IMR-90 (cell line): ENCODE data around the gene IL3RA. TPM values are rescaled to one million over a fixed set of nuclear protein-coding genes. Genes with fewer than 3 reads are reported as not detected.

Experiments
- ATAC-seq: fragments of 200-7000 bp; cut with Tn5 transposase; 2 replicates; pipeline ENCODE4 v1.9.1; 2020; ENCODE audit warnings: low read depth, mild to moderate bottlenecking, moderate library complexity
- BruUV-seq: library from RNA; stranded (reverse); fragments of 400-500 nt; replicated peaks from 2 replicates; lab custom pipeline; 2021; lab: Mats Ljungman, UMichigan
- CTCF ChIA-PET: fragments of 300-600 bp; formaldehyde crosslinking; extraction: SDS; loops from one replicate; lab custom pipeline; 2021; ENCODE audit warnings: antibody characterized with exemption; lab: Yijun Ruan, JAX
- POLR2A ChIA-PET: fragments of 300-600 bp; sonication (Branson Sonifier 250); formaldehyde crosslinking; loops from one replicate; lab custom pipeline; 2022; ENCODE audit warnings: antibody characterized with exemption; ENCODE audit not compliant: unreplicated experiment; lab: Charles Lee
- DNase-seq: peaks from one replicate; pipeline ENCODE4 v3.0.0; 2013
- H2AFZ ChIP-seq: replicated peaks from 2 replicates; pipeline ENCODE3; 2013; ENCODE audit warnings: low read length, mild to moderate bottlenecking; ENCODE audit not compliant: poor library complexity
- H2AK5ac ChIP-seq: 2 replicates; pipeline ENCODE4 v1.6.1; 2013; ENCODE audit warnings: low read depth, low read length, inconsistent platforms
- H2AK9ac ChIP-seq: replicated peaks from 2 replicates; pipeline ENCODE3; 2013; ENCODE audit warnings: mild to moderate bottlenecking, low read depth, low read length, moderate library complexity; ENCODE audit not compliant: poor library complexity
- H2BK120ac ChIP-seq: 2 replicates; pipeline ENCODE4 v1.6.1; 2013; ENCODE audit warnings: low read depth, low read length, inconsistent platforms
- H2BK15ac ChIP-seq: 3 replicates; pipeline ENCODE4 v1.6.1; 2013; ENCODE audit warnings: low read depth, low read length, inconsistent platforms
- H2BK20ac ChIP-seq: 2 replicates; pipeline ENCODE4 v1.6.1; 2013; ENCODE audit warnings: low read depth, mild to moderate bottlenecking, inconsistent platforms, low read length, moderate library complexity
- H2BK5ac ChIP-seq: 2 replicates; pipeline ENCODE4 v1.6.1; 2013; ENCODE audit warnings: mild to moderate bottlenecking, low read depth, low read length, inconsistent platforms; ENCODE audit not compliant: poor library complexity, severe bottlenecking
- H3K14ac ChIP-seq: replicated peaks from 2 replicates; pipeline ENCODE4 v1.6.1; 2013; ENCODE audit warnings: low read depth, low read length, inconsistent platforms
- H3K18ac ChIP-seq: 2 replicates; pipeline ENCODE4 v1.6.1; 2013; ENCODE audit warnings: low read depth, low read length, control low read depth
- H3K23ac ChIP-seq: 2 replicates; pipeline ENCODE4 v1.6.1; 2013; ENCODE audit warnings: low read depth, low read length, inconsistent platforms
- H3K27ac ChIP-seq: 2 replicates; pipeline ENCODE4 v1.5.1; 2013; ENCODE audit warnings: mild to moderate bottlenecking, control low read depth, low read length; ENCODE audit not compliant: insufficient read depth
- H3K27me3 ChIP-seq: 2 replicates; pipeline ENCODE4 v1.6.1; 2013; ENCODE audit warnings: low read length; ENCODE audit not compliant: control insufficient read depth, insufficient read depth
- H3K36me3 ChIP-seq: 2 replicates; pipeline ENCODE4 v1.6.1; 2013; ENCODE audit warnings: low read length, mixed read lengths; ENCODE audit not compliant: control insufficient read depth, insufficient read depth
- H3K4ac ChIP-seq: 2 replicates; pipeline ENCODE4 v1.6.1; 2013; ENCODE audit warnings: low read depth, low read length, inconsistent platforms
- H3K4me1 ChIP-seq: 2 replicates; pipeline ENCODE4 v1.6.1; 2013; ENCODE audit warnings: low read length, mixed read lengths; ENCODE audit not compliant: control insufficient read depth, insufficient read depth
- H3K4me2 ChIP-seq: 2 replicates; pipeline ENCODE4 v1.6.1; 2013; ENCODE audit warnings: low read depth, mild to moderate bottlenecking, control low read depth, low read length, moderate library complexity
- H3K4me3 ChIP-seq: 2 replicates; pipeline ENCODE4 v1.5.1; 2013; ENCODE audit warnings: low read depth, mild to moderate bottlenecking, control low read depth, low read length, moderate library complexity; ENCODE audit not compliant: insufficient read depth
- H3K56ac ChIP-seq: 2 replicates; pipeline ENCODE4 v1.6.1; 2013; ENCODE audit warnings: low read length, inconsistent platforms; ENCODE audit not compliant: insufficient read depth; ENCODE audit errors: extremely low read depth
- H3K79me1 ChIP-seq, 2 experiments: 2 replicates each; pipeline ENCODE4 v1.6.1; 2013; ENCODE audit warnings: low read length in 2 of 2, inconsistent platforms in 1 of 2, low read depth in 1 of 2
- H3K9ac ChIP-seq: 2 replicates; pipeline ENCODE4 v1.6.1; 2013; ENCODE audit warnings: low read depth, low read length, control low read depth
- H3K9me1 ChIP-seq: 2 replicates; pipeline ENCODE4 v1.6.1; 2013; ENCODE audit warnings: low read length, inconsistent platforms; ENCODE audit not compliant: insufficient read depth
- H3K9me3 ChIP-seq: 2 replicates; pipeline ENCODE4 v1.6.1; 2013; ENCODE audit warnings: low read length; ENCODE audit not compliant: control insufficient read depth, insufficient read depth
- H4K20me1 ChIP-seq: 2 replicates; pipeline ENCODE4 v1.6.1; 2013; ENCODE audit warnings: low read length, inconsistent platforms; ENCODE audit not compliant: insufficient read depth
- H4K5ac ChIP-seq: 2 replicates; pipeline ENCODE4 v1.6.1; 2013; ENCODE audit warnings: mild to moderate bottlenecking, low read depth, low read length, control low read depth
- H4K8ac ChIP-seq, 2 experiments: 2 replicates each; pipeline ENCODE4 v1.6.1; 2013; ENCODE audit warnings: low read depth in 2 of 2, low read length in 2 of 2, control low read depth in 1 of 2, inconsistent platforms in 1 of 2
- H4K91ac ChIP-seq: 2 replicates; pipeline ENCODE4 v1.6.1; 2013; ENCODE audit warnings: low read depth, low read length, inconsistent platforms; ENCODE audit not compliant: insufficient read depth
- BHLHE40 ChIP-seq: fragments of 150-350 bp; IDR thresholded peaks from 2 replicates; pipeline ENCODE4 v1.6.1; 2016; ENCODE audit warnings: mild to moderate bottlenecking, low read depth, low read length
- CEBPB ChIP-seq: IDR thresholded peaks from 2 replicates; pipeline ENCODE4 v1.6.1; 2012; ENCODE audit warnings: low read depth, low read length, improper control_type of control experiment
- CHD1 ChIP-seq: IDR thresholded peaks from 2 replicates; pipeline ENCODE4 v1.6.1; 2012; ENCODE audit warnings: low read depth, low read length, improper control_type of control experiment
- FOS ChIP-seq: fragments of 150-350 bp; IDR thresholded peaks from 2 replicates; pipeline ENCODE4 v1.6.1; 2016; ENCODE audit warnings: low read depth, low read length
- MAFK ChIP-seq: IDR thresholded peaks from 2 replicates; pipeline ENCODE4 v1.6.1; 2012; ENCODE audit warnings: low read depth, low read length, improper control_type of control experiment
- MAZ ChIP-seq: IDR thresholded peaks from 2 replicates; pipeline ENCODE4 v1.6.1; 2012; ENCODE audit warnings: low read depth, mild to moderate bottlenecking, low read length, improper control_type of control experiment, moderate library complexity, borderline replicate concordance
- MXI1 ChIP-seq: IDR thresholded peaks from 2 replicates; pipeline ENCODE4 v1.6.1; 2012; ENCODE audit warnings: low read depth, mild to moderate bottlenecking, low read length, moderate library complexity, borderline replicate concordance
- NFE2L2 ChIP-seq: fragments of 150-350 bp; IDR thresholded peaks from 2 replicates; pipeline ENCODE4 v1.6.1; 2016; ENCODE audit warnings: low read depth, mild to moderate bottlenecking, low read length
- POLR2A ChIP-seq: IDR thresholded peaks from 2 replicates; pipeline ENCODE4 v1.6.1; 2012; ENCODE audit warnings: mild to moderate bottlenecking, low read depth, low read length
- RAD21 ChIP-seq: IDR thresholded peaks from 2 replicates; pipeline ENCODE4 v1.6.1; 2012; ENCODE audit warnings: low read length, improper control_type of control experiment
- RCOR1 ChIP-seq: IDR thresholded peaks from 2 replicates; pipeline ENCODE4 v1.6.1; 2012; ENCODE audit warnings: mild to moderate bottlenecking, low read length, improper control_type of control experiment; ENCODE audit not compliant: insufficient replicate concordance
- RFX5 ChIP-seq: IDR thresholded peaks from 2 replicates; pipeline ENCODE4 v1.8.0; 2012; ENCODE audit warnings: low read depth, mild to moderate bottlenecking, low read length, moderate library complexity
- SMC3 ChIP-seq: fragments of 150-350 bp; IDR thresholded peaks from 2 replicates; pipeline ENCODE4 v1.6.1; 2016; ENCODE audit warnings: low read depth, mild to moderate bottlenecking, antibody characterized with exemption, low read length, moderate library complexity
- WGBS, 2 experiments: methylation state at CpG; one replicate each; pipeline versions ENCODE4 v1.1.5 to v1.1.7; 2013; ENCODE audit warnings: missing lambda C conversion rate in 2 of 2; ENCODE audit not compliant: insufficient read length in 1 of 2; ENCODE audit errors: extremely low coverage in 2 of 2; 5-methylcytosine and 5-hydroxymethylcytosine counted together
- dilution Hi-C: fragments of 300-500 bp; cut with HindIII; formaldehyde crosslinking; loops from one replicate; pipeline ENCODE4 v1.14.3; 2018; ENCODE audit warnings: low sequenced_read_pairs; ENCODE audit not compliant: unreplicated experiment
- in situ Hi-C: fragments of 300-500 bp; cut with MboI; formaldehyde crosslinking; loops from 3 replicates; pipeline ENCODE4 v1.14.3; 2019; ENCODE audit warnings: low sequenced_read_pairs, inconsistent platforms, mixed read lengths
- intact Hi-C: fragments of 100-400 bp; cut with micrococcal nuclease; formaldehyde crosslinking; loops from 2 replicates; pipeline ENCODE4 v1.10.0; 2022
- polyA plus RNA-seq, 3 experiments: library from polyadenylated mRNA; depleted of rRNA; stranded (reverse); fragments of >200 nt; gene quantifications; 2 replicates each; pipeline ENCODE4 v1.2.3, GENCODE V29; 2012; ENCODE audit warnings: low replicate concordance in 1 of 3
- total RNA-seq: library from RNA; depleted of rRNA; stranded (reverse); fragments of >200 nt; gene quantifications from 2 replicates; pipeline ENCODE4 v1.2.3, GENCODE V29; 2012
- TF ChIP-seq, protein P1 (sequence below): fragments of 150-350 bp; IDR thresholded peaks from 2 replicates; pipeline ENCODE4 v1.6.1; 2017; ENCODE audit warnings: mild to moderate bottlenecking, antibody characterized with exemption, low read length, low read depth
- TF ChIP-seq, protein P2 (sequence below): fragments of 150-350 bp; IDR thresholded peaks from 2 replicates; pipeline ENCODE4 v1.6.1; 2016; ENCODE audit warnings: low read depth, mild to moderate bottlenecking, low read length, moderate library complexity, borderline replicate concordance
- TF ChIP-seq, protein P3 (sequence below): conservative IDR thresholded peaks from 2 replicates; pipeline ENCODE4 v1.5.1; 2012; ENCODE audit warnings: mild to moderate bottlenecking, low read depth, low read length, improper control_type of control experiment

IL3RA gene
- total and polyA plus RNA-seq, 2 of the 4 experiments (the other 2 are of a cell fraction): not detected

DNA sequence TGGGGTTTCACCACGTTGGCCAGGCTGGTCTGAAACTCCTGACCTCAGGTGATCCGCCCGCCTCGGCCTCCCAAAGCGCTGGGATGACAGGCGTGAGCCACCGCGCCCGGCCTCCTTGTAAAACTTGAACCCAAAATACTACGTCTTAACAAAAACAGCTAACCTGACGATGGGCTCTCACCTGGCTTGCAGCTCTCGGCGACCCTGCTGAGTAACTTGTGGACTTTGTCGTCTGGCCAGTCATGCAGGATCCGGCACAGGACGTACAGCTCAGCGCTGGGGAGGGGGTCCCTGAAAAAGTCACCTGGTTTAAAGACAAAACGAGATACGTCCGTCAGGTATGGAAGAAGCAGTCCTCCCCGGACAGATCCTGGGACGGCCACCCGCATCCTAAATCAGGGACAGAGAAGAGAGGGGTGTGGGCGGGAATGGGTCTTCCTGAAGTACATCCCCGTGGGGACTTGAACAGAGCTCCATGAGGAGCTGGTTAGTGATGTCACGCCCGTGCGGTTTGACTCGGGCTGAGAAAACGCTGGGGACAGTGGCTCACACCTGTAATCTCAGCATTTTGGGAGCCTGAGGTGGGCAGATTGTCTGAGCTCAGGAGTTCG lies 76.1 kb downstream of the IL3RA start:
- Histone ChIP-seq H3K4ac (no peak overlapping the region), H2BK120ac (no peak overlapping the region), H3K27me3 (no peaks in the 10 kb centered on the region), H2AK5ac (no peak overlapping the region), H3K4me2 (no peak overlapping the region), H4K5ac (no peak overlapping the region), H3K36me3 (peaks cover 51% of the 10 kb centered on the region), H3K56ac (no peak overlapping the region), H2AK9ac (no peak overlapping the region), H3K4me1 (no peaks in the 10 kb centered on the region), H2BK15ac (no peak overlapping the region), H4K20me1 (no peaks in the 10 kb centered on the region; the same call in 1 of the 2 replicates), H3K14ac (no peak overlapping the region), H2BK5ac (no peak overlapping the region), H3K18ac (no peak overlapping the region), H2BK20ac (no peak overlapping the region), H2AFZ (no peak overlapping the region), H3K23ac (no peak overlapping the region), H3K9me3 (no peaks in the 10 kb centered on the region), H4K8ac (no peak overlapping the region), H3K27ac (no peak overlapping the region), H3K4me3 (no peak overlapping the region), H4K91ac (no peak overlapping the region), H3K9ac (no peak overlapping the region), H3K79me1 (no peaks in the 10 kb centered on the region; a peak in 1 of 4 replicates), H3K9me1 (0 out of 2 replicates have a peak, but pooled peaks cover 6% of the 10 kb centered on the region)
- no peak for ATAC-seq
- WGBS, 2 experiments: 95% methylated on average over 28 of the region's 31 CpGs; no CpG with 5 or more reads in 1 of the 2 experiments
- intact Hi-C loops (no loop called here), in situ Hi-C loops (no loop called here), dilution Hi-C loops (no loop called here)
- DNase-seq: no peak
- ChIA-PET CTCF (no interaction called here), POLR2A (no interaction called here)
- no peak for TF ChIP-seq CHD1
- no peak for TF ChIP-seq MXI1
- TF ChIP-seq BHLHE40: no peak
- no peak for TF ChIP-seq MAFK
- no peak for TF ChIP-seq CEBPB
- TF ChIP-seq MAZ: no peak
- TF ChIP-seq POLR2A: no peak
- no peak for TF ChIP-seq RCOR1
- no peak for TF ChIP-seq RFX5
- TF ChIP-seq, protein P1, sequence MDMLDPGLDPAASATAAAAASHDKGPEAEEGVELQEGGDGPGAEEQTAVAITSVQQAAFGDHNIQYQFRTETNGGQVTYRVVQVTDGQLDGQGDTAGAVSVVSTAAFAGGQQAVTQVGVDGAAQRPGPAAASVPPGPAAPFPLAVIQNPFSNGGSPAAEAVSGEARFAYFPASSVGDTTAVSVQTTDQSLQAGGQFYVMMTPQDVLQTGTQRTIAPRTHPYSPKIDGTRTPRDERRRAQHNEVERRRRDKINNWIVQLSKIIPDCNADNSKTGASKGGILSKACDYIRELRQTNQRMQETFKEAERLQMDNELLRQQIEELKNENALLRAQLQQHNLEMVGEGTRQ: no peak
- no peak for TF ChIP-seq NFE2L2
- TF ChIP-seq, protein P2, sequence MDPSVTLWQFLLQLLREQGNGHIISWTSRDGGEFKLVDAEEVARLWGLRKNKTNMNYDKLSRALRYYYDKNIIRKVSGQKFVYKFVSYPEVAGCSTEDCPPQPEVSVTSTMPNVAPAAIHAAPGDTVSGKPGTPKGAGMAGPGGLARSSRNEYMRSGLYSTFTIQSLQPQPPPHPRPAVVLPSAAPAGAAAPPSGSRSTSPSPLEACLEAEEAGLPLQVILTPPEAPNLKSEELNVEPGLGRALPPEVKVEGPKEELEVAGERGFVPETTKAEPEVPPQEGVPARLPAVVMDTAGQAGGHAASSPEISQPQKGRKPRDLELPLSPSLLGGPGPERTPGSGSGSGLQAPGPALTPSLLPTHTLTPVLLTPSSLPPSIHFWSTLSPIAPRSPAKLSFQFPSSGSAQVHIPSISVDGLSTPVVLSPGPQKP: no peak
- TF ChIP-seq RAD21: no peak
- TF ChIP-seq SMC3: no peak
- TF ChIP-seq, protein P3, sequence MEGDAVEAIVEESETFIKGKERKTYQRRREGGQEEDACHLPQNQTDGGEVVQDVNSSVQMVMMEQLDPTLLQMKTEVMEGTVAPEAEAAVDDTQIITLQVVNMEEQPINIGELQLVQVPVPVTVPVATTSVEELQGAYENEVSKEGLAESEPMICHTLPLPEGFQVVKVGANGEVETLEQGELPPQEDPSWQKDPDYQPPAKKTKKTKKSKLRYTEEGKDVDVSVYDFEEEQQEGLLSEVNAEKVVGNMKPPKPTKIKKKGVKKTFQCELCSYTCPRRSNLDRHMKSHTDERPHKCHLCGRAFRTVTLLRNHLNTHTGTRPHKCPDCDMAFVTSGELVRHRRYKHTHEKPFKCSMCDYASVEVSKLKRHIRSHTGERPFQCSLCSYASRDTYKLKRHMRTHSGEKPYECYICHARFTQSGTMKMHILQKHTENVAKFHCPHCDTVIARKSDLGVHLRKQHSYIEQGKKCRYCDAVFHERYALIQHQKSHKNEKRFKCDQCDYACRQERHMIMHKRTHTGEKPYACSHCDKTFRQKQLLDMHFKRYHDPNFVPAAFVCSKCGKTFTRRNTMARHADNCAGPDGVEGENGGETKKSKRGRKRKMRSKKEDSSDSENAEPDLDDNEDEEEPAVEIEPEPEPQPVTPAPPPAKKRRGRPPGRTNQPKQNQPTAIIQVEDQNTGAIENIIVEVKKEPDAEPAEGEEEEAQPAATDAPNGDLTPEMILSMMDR: no peak
- no peak for TF ChIP-seq FOS
- no TSS peak for BruUV-seq
